ENCODE results near the gene CDC42EP5.
"Not testable (repeated sequence)": the region's sequence is repeated elsewhere in the genome, so short reads cannot be mapped to it uniquely, and the experiment has no call there.

Gene CDC42EP5

DNA sequence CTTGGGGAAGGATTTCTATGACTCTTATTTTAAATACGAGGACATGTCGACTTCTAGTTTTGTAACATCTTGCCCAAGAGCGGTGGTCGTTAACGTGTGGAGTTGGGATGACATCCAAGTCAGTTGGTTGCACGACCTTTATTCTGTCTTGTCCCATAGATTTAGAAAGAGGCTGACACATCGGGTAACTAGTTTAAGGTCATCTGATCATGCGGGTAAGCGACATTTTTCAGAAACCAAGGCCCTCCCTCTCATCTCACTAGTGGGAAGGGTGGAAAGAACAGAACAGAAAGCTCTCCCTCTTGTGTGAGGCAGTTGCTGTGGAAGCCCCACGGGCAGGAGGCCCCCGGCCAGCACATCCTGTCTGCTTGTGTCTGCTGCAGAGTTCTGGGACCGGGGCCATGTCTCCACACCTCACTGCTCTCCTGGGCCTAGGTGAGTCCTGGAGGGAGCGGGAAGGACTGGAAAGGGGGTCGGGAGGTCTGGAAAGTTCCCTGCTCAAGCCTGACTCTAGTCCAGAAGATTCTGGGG, 29.5 kb upstream of the CDC42EP5 start, which contains the start of gene LAIR2:
Gene LAIR2 (plus strand): TSS at position 314 of the 531 bp plus-strand sequence. CDS start 88 bp downstream, at position 402.
- no peak for DNase-seq (ENCODE audit: insufficient read length)
- FAIRE-seq: no peak
- TF ChIP-seq TAF1 (IDR thresholded peaks at IDR 0.05; ENCODE audit: borderline replicate concordance, low read depth, low read length): no peak
- TF ChIP-seq POLR2AphosphoS5 (IDR thresholded peaks at IDR 0.05; ENCODE audit: low read depth, low read length): no peak

DNA sequence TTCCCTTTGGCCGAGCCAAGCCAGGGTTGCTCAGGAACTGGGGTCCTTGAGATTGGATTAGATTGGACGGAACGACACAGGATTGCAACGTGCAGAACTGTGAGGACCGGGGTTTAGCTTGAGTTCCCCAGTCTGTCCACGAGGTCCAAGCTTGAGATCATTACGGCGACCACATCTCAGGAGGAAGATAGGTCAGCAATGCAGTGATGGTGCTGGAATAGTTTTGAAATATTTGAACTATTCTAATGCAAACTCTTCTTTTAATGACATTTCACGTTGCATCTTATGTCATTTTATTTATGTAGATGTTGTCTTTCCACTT, 25.3 kb upstream of the CDC42EP5 start:
- DNase-seq (ENCODE audit: insufficient read length): not testable (repeated sequence)
- peak; percentile 30 for FAIRE-seq

- DNase-seq (ENCODE audit: insufficient read length): not testable (repeated sequence)
- peak; percentile 38 for FAIRE-seq
Measured at GRCh38 chr19:54497747-54498450, 24.8 kb upstream of the CDC42EP5 start.

DNA sequence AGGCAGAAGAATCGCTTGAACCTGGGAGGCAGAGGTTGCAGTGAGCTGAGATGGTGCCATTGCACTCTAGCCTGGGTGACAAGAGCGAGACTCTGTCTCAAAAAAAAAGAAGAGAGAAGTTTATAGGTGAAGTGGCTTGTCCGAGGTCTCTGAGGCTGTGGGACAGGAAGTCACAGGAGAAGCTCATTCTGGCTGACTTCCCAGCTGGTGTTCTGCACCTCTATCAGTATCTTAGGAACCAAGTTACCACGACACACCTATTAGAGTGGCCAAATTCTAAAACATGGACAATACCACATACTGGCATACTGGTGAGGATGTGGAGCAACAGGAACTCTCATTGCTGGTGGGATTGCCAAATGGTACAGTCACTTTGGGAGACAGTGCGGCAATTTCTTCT, 22.2 kb upstream of the CDC42EP5 start:
- DNase-seq (ENCODE audit: insufficient read length); FAIRE-seq: not testable (repeated sequence)

GRCh38 chr19:54493967-54494585, 21.0 kb upstream of the CDC42EP5 start:
- FAIRE-seq: no peak

GRCh38 chr19:54493056-54493455, 20.0 kb upstream of the CDC42EP5 start:
- not testable (repeated sequence) for DNase-seq (ENCODE audit: insufficient read length)

More at GRCh38 chr19:54493967-54494585, 21.0 kb upstream of the CDC42EP5 start:
- DNase-seq (ENCODE audit: insufficient read length): no peak
- TF ChIP-seq TAF1 (IDR thresholded peaks at IDR 0.05; ENCODE audit: borderline replicate concordance, low read depth, low read length) (no peak), POLR2AphosphoS5 (IDR thresholded peaks at IDR 0.05; ENCODE audit: low read depth, low read length) (no peak)

GRCh38 chr19:54492568-54492967, 19.5 kb upstream of the CDC42EP5 start:
- DNase-seq (ENCODE audit: insufficient read length) (no peak), FAIRE-seq (no peak)
- no peak for TF ChIP-seq TAF1 (IDR thresholded peaks at IDR 0.05; ENCODE audit: borderline replicate concordance, low read depth, low read length)
- TF ChIP-seq POLR2A (IDR thresholded peaks at IDR 0.05; ENCODE audit: low read depth, low read length): no peak
- no peak for TF ChIP-seq POLR2AphosphoS5 (IDR thresholded peaks at IDR 0.05; ENCODE audit: low read depth, low read length)

More at GRCh38 chr19:54493056-54493455, 20.0 kb upstream of the CDC42EP5 start:
- not testable (repeated sequence) for FAIRE-seq

DNA sequence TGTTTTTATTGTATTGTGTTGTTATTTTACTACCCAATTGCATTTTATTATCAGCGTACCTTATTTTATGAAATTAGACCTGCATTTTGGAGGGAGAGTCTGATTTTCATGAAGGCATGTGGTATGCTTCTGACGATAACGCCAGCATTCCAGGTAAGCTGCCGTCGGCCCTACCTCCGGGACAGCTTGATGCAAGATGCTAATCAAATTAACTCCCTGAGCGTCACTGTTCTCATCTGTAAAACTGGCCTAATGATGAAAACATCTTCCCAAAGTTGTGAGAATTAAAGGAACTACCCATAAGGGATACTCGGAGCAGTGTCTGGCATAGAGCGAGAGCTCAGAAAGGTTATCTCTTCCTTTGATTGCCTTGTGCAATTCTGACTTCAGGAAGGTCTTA, 16.7 kb upstream of the CDC42EP5 start:
- no peak for FAIRE-seq
- no peak for TF ChIP-seq POLR2A (IDR thresholded peaks at IDR 0.05; ENCODE audit: low read depth, low read length)

GRCh38 chr19:54489341-54489740, 16.2 kb upstream of the CDC42EP5 start:
- DNase-seq (ENCODE audit: insufficient read length) (no peak), FAIRE-seq (no peak)
- TF ChIP-seq POLR2AphosphoS5 (IDR thresholded peaks at IDR 0.05; ENCODE audit: low read depth, low read length) (no peak), POLR2A (IDR thresholded peaks at IDR 0.05; ENCODE audit: low read depth, low read length) (no peak), TAF1 (IDR thresholded peaks at IDR 0.05; ENCODE audit: borderline replicate concordance, low read depth, low read length) (no peak)

More for the DNA sequence above, 16.7 kb upstream of the CDC42EP5 start:
- no peak for DNase-seq (ENCODE audit: insufficient read length)

DNA sequence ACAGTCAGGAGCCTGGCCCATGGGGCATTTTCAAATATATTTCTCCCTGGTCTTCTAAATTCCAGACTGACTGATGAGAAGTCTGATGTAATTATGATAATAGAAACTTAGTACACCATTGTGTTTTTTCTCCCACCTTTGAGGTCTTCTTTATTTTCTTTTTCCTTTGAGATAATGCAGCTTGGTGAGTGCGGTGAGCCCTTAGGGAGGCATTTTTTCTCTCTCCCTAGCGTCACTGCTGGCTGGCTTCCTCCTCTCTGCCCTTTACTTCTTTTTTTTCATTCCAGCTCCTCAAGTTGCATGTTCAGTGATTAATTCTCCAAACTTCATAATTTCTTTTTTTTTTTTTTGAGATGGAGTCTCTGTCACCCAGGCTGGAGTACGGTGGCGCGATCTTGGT, 12.8 kb upstream of the CDC42EP5 start:
- no peak for TF ChIP-seq TAF1 (IDR thresholded peaks at IDR 0.05; ENCODE audit: borderline replicate concordance, low read depth, low read length)
- TF ChIP-seq POLR2A (IDR thresholded peaks at IDR 0.05; ENCODE audit: low read depth, low read length): no peak
- FAIRE-seq (no peak), DNase-seq (ENCODE audit: insufficient read length) (no peak)

GRCh38 chr19:54484451-54484850, 11.4 kb upstream of the CDC42EP5 start:
- DNase-seq (ENCODE audit: insufficient read length) (no peak), FAIRE-seq (no peak)
- no peak for TF ChIP-seq POLR2AphosphoS5 (IDR thresholded peaks at IDR 0.05; ENCODE audit: low read depth, low read length)
- TF ChIP-seq POLR2A (IDR thresholded peaks at IDR 0.05; ENCODE audit: low read depth, low read length): no peak

GRCh38 chr19:54482889-54483288, 9.8 kb upstream of the CDC42EP5 start:
- DNase-seq (ENCODE audit: insufficient read length) (no peak), FAIRE-seq (no peak)
- no peak for TF ChIP-seq POLR2A (IDR thresholded peaks at IDR 0.05; ENCODE audit: low read depth, low read length)
- TF ChIP-seq TAF1 (IDR thresholded peaks at IDR 0.05; ENCODE audit: borderline replicate concordance, low read depth, low read length): no peak
- TF ChIP-seq POLR2AphosphoS5 (IDR thresholded peaks at IDR 0.05; ENCODE audit: low read depth, low read length): no peak

DNA sequence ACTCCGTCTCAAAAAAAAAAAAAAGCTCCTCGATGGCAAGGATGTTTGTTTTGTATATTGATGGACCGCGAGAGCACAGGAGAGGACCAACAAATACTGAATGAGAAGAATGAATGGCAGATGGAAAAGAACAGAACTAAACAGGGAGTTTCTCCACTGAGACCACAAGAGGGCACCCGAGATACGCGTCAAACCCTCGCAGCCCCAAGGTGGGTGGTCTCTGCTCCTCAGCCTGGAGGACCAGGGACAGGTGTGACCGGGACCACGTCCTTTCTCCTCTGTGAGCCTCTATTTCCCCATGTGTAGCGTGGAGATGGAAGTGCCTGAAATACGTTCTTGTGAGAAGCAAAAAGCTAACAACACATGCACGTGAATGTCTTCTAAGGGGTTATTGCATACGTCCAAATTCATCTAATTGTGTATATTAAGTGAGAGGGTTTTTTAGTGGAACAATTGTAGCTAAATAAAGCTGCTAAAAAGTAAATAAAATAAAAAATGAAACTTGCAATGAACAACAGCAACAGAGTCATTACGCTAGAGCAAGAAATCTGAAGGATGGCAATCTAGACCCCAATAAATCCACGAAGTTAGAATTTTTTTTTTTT, 8.3 kb upstream of the CDC42EP5 start:
- DNase-seq (ENCODE audit: insufficient read length): no peak
- no peak for TF ChIP-seq TAF1 (IDR thresholded peaks at IDR 0.05; ENCODE audit: borderline replicate concordance, low read depth, low read length)
- TF ChIP-seq POLR2AphosphoS5 (IDR thresholded peaks at IDR 0.05; ENCODE audit: low read depth, low read length): no peak
- TF ChIP-seq POLR2A (IDR thresholded peaks at IDR 0.05; ENCODE audit: low read depth, low read length): no peak
- FAIRE-seq: peak; percentile 73
